H7 (cell line): ENCODE results near the gene RYR1. TPM values are rescaled to one million over a fixed set of nuclear protein-coding genes. Genes with fewer than 3 reads are reported as not detected.
"Not testable (repeated sequence)": the region's sequence is repeated elsewhere in the genome, so short reads cannot be mapped to it uniquely, and the experiment has no call there.

Experiments
- DNase-seq: peaks from one replicate; pipeline ENCODE4 v3.0.0; 2012
- H3K27me3 ChIP-seq: 2 replicates; pipeline ENCODE4 v1.6.0; 2011; ENCODE audit warnings: mild to moderate bottlenecking, low read length; ENCODE audit not compliant: control insufficient read depth, insufficient read depth
- H3K36me3 ChIP-seq: replicated peaks from 2 replicates; pipeline ENCODE4 v1.5.1; 2011; ENCODE audit warnings: low read length; ENCODE audit not compliant: control insufficient read depth, insufficient read depth
- H3K4me3 ChIP-seq: 2 replicates; pipeline ENCODE4 v1.5.1; 2011; ENCODE audit warnings: low read depth, mild to moderate bottlenecking, control low read depth, low read length, moderate library complexity; ENCODE audit not compliant: insufficient read depth
- total RNA-seq: library from RNA; depleted of rRNA; stranded (reverse); fragments of >200 nt; shearing (Covaris generic); gene quantifications from 2 replicates; pipeline ENCODE4 v1.2.3, GENCODE V29; 2014

RYR1 gene
- total RNA-seq, 1 experiment from 2014 or later = 17.9 TPM

GRCh38 chr19:38542040-38542439, 108.5 kb downstream of the RYR1 start:
- Histone ChIP-seq H3K4me3 (no peak overlapping the region), H3K36me3 (peaks cover 1% of the 10 kb centered on the region), H3K27me3 (no peaks in the 10 kb centered on the region)
- DNase-seq = no peak

- DNase-seq = peak; percentile 56
- H3K27me3 ChIP-seq = no peaks in the 10 kb centered on the region
- H3K4me3 ChIP-seq = no peak overlapping the region
- no peaks in the 10 kb centered on the region; the same call in none of the 2 replicates for H3K36me3 ChIP-seq
Measured at GRCh38 chr19:38543286-38543806, 109.9 kb downstream of the RYR1 start.

- H3K27me3 ChIP-seq = no peaks in the 10 kb centered on the region
- no peaks in the 10 kb centered on the region; the same call in none of the 2 replicates for H3K36me3 ChIP-seq
- DNase-seq = peak; percentile 86
- H3K4me3 ChIP-seq = no peak overlapping the region
Measured at GRCh38 chr19:38543807-38544568, 110.5 kb downstream of the RYR1 start.

- Histone ChIP-seq H3K36me3 (no peaks in the 10 kb centered on the region; the same call in none of the 2 replicates), H3K4me3 (no peak overlapping the region), H3K27me3 (no peaks in the 10 kb centered on the region)
- DNase-seq = peak; percentile 64
Measured at GRCh38 chr19:38544569-38545315, 111.3 kb downstream of the RYR1 start.

- Histone ChIP-seq H3K4me3 (no peak overlapping the region), H3K27me3 (no peaks in the 10 kb centered on the region), H3K36me3 (no peaks in the 10 kb centered on the region; the same call in none of the 2 replicates)
- DNase-seq = no peak
Measured at GRCh38 chr19:38545596-38545995, 112.1 kb downstream of the RYR1 start.

- DNase-seq = no peak
- Histone ChIP-seq H3K36me3 (no peaks in the 10 kb centered on the region; the same call in none of the 2 replicates), H3K4me3 (no peak overlapping the region), H3K27me3 (no peaks in the 10 kb centered on the region)
Measured at GRCh38 chr19:38547421-38547820, 113.9 kb downstream of the RYR1 start.

- DNase-seq = no peak
- H3K4me3 ChIP-seq = no peak overlapping the region
Measured at GRCh38 chr19:38549061-38549460, 115.6 kb downstream of the RYR1 start.

GRCh38 chr19:38549942-38550341, 116.5 kb downstream of the RYR1 start:
- Histone ChIP-seq H3K4me3 (no peak overlapping the region), H3K27me3 (no peaks in the 10 kb centered on the region), H3K36me3 (no peaks in the 10 kb centered on the region; the same call in none of the 2 replicates)
- DNase-seq = no peak

More at GRCh38 chr19:38549061-38549460, 115.6 kb downstream of the RYR1 start:
- H3K36me3 ChIP-seq = no peaks in the 10 kb centered on the region; the same call in none of the 2 replicates
- H3K27me3 ChIP-seq = no peaks in the 10 kb centered on the region

GRCh38 chr19:38550376-38550775, 116.9 kb downstream of the RYR1 start:
- DNase-seq = no peak

GRCh38 chr19:38551450-38551813, 117.9 kb downstream of the RYR1 start:
- Histone ChIP-seq H3K27me3 (no peaks in the 10 kb centered on the region), H3K4me3 (no peak overlapping the region), H3K36me3 (no peaks in the 10 kb centered on the region; the same call in 1 of the 2 replicates)
- DNase-seq = no peak

More at GRCh38 chr19:38550376-38550775, 116.9 kb downstream of the RYR1 start:
- H3K27me3 ChIP-seq = no peaks in the 10 kb centered on the region
- H3K4me3 ChIP-seq = no peak overlapping the region
- no peaks in the 10 kb centered on the region; the same call in 1 of the 2 replicates for H3K36me3 ChIP-seq

GRCh38 chr19:38553239-38553638, 119.7 kb downstream of the RYR1 start:
- not testable (repeated sequence) for H3K27me3 ChIP-seq

GRCh38 chr19:38554676-38555141, 121.2 kb downstream of the RYR1 start:
- no peak for DNase-seq
- H3K27me3 ChIP-seq = no peaks in the 10 kb centered on the region
- H3K4me3 ChIP-seq = no peak overlapping the region
- no peaks in the 10 kb centered on the region for H3K36me3 ChIP-seq

More at GRCh38 chr19:38553239-38553638, 119.7 kb downstream of the RYR1 start:
- not testable (repeated sequence) for H3K36me3 ChIP-seq, DNase-seq, H3K4me3 ChIP-seq

GRCh38 chr19:38555200-38555599, 121.7 kb downstream of the RYR1 start:
- Histone ChIP-seq H3K36me3 (no peaks in the 10 kb centered on the region), H3K4me3 (no peak overlapping the region), H3K27me3 (no peaks in the 10 kb centered on the region)
- no peak for DNase-seq

GRCh38 chr19:38556521-38557174, 123.2 kb downstream of the RYR1 start:
- no peaks in the 10 kb centered on the region for H3K27me3 ChIP-seq
- no peak overlapping the region for H3K4me3 ChIP-seq
- no peak for DNase-seq
- H3K36me3 ChIP-seq = no peaks in the 10 kb centered on the region; the same call in 1 of the 2 replicates
